Left lobe of liver (tissue), 2 donors: ENCODE results near the gene MINDY2. TPM values are rescaled to one million over a fixed set of nuclear protein-coding genes. Genes with fewer than 3 reads are reported as not detected.
"Not testable (repeated sequence)": the region's sequence is repeated elsewhere in the genome, so short reads cannot be mapped to it uniquely, and the experiment has no call there.

ENCODE experiments used
- ATAC-seq: fragments of 200-7000 bp; cut with Tn5 transposase; one replicate; pipeline ENCODE4 v1.9.1; 2020; ENCODE audit warnings: mild to moderate bottlenecking, moderate library complexity
- DNase-seq: peaks from one replicate; pipeline ENCODE4 v3.0.0-alpha.2; 2020; ENCODE audit warnings: low spot score
- total RNA-seq: library from RNA; stranded (reverse); gene quantifications from one replicate; pipeline ENCODE4 v1.2.1, GENCODE V29; 2021
- donor health status: DM: no; HTN: no; CAD: no; lungs with moderate emphysema.
- donor health status: DM: no; HTN: yes; CAD: no.

MINDY2 gene
- total RNA-seq, 1 donor from 2014 or later = 5.5 TPM

GRCh38 chr15:58749532-58750337 lies 21.4 kb upstream of the MINDY2 start, which contains the start of gene ADAM10:
Gene ADAM10, minus strand, starts transcription at chr15:58749707. Its CDS starts 173 bp downstream, at chr15:58749534.
- DNase-seq (peak; percentile 100), ATAC-seq (peak; percentile 91)

GRCh38 chr15:58752716-58753115 lies 18.4 kb upstream of the MINDY2 start:
- ATAC-seq (no peak), DNase-seq (no peak)

DNA sequence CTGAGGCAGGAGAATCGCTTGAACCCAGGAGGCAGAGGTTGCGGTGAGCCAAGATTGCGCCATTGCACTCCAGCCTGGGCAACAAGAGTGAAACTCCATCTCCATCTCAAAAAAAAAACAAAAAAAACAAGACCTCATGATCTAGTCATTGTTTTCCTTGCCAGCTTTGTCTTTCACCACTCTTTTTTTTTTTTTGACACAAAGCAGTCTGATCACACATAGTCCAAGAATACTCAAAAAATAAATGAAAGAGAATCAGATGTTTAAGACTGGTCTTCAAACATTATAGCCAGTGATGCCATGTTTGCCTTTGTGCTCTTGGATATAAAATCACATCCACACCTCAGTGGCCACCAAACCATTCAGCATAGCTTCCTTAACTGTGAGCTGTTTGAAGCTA lies 15.8 kb upstream of the MINDY2 start:
- no peak for ATAC-seq
- DNase-seq = no peak

GRCh38 chr15:58755956-58756355 lies 15.1 kb upstream of the MINDY2 start:
- DNase-seq (no peak), ATAC-seq (no peak)

GRCh38 chr15:58758141-58758540 lies 13.0 kb upstream of the MINDY2 start:
- peak; percentile 94 for ATAC-seq
- no peak for DNase-seq

DNA sequence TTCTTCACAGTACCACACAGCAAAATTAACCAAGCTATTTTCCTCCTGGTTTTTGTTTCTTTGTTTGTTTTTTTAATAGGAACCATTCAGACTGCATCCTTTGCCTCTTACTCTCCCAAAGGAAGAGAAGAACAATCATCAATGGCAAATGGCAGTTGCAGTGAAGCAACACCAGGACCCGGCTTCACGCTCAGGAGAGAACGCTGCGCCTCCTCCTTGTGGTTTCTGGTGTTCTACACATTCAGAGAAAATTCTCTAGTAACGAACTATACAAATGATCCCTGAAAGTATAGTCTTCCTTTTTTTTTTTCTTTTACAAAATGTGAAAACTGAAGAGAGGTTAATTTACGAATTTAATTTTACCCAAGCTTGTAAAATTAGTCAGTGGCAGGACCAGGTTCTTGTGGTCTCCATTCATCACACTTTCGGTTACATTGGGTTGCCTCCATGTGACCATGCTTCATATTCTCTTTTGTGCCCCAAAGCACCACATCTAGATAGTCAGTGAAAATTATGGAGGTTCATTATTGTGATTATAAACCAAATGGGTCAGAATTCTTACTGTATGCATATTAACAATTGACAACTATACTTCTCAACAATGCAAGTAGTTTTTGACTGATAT lies 10.6 kb upstream of the MINDY2 start:
- no peak for ATAC-seq
- DNase-seq = no peak

- no peak for DNase-seq
- ATAC-seq = no peak
Measured at GRCh38 chr15:58761010-58761388, 10.1 kb upstream of the MINDY2 start.

- no peak for DNase-seq
- no peak for ATAC-seq
Measured at GRCh38 chr15:58762285-58762684, 8.8 kb upstream of the MINDY2 start.

GRCh38 chr15:58762731-58763130 lies 8.4 kb upstream of the MINDY2 start:
- ATAC-seq (no peak), DNase-seq (no peak)

DNA sequence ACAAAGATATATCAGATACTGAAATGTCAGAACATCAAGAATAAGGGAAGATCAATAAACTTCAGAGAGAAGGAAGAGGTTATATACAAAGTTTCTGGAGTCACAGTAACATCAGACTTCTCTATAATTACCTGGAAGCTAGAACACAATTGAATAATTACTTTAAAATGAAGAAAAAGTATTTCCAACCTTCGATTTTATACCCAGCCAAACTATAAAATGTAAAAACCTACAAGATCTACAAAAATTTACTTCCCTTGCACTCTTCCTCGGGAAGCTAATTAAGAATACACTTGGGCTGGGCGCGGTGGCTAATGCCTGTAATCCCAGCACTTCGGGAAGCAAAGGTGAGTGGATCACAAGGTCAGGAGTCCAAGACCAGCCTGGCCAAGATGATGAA lies 6.6 kb upstream of the MINDY2 start:
- ATAC-seq = no peak
- DNase-seq = no peak

DNA sequence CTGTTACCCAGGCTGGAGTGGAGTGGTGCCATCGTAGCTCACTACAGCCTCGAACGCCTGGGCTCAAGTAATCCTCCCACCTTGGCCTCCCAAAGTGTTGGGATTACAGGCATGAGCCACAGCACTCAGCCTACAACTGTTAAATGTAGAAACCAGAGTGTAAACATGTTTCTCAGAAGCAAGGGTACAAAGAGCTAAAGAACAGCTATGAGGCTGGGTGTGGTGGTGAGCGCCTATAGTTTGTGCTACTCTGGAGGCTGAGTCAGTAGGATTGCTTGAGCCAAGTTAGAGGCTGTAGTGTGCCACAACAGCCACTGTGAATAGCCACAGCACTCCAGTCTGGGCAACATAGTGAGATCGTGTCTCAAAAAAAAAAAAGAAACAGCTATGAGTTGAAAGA lies 4.8 kb upstream of the MINDY2 start:
- ATAC-seq = no peak
- no peak for DNase-seq

DNA sequence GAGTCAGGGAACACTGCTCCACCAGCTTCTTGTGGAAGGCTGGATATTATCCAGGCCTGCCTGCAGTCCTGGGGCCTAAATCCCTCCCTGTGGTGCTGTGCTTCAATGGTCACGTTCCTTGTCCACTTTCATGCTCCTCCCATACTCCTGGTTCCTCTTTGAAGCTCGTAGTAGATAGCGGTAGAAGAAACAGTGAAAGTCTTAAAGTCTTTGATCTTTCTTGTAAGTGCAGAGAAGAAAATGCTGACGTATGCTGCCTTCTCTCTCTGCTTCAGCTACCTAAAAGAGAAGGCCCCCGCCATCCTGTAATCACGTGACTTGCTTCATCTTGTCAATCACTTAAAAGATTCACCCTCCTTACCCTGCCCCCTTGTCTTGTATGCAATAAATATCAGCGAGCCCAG lies 2.5 kb upstream of the MINDY2 start:
- DNase-seq, ATAC-seq: not testable (repeated sequence)

GRCh38 chr15:58770519-58770856 lies 614 bp upstream of the MINDY2 start:
- DNase-seq (no peak), ATAC-seq (peak; percentile 33)

DNA sequence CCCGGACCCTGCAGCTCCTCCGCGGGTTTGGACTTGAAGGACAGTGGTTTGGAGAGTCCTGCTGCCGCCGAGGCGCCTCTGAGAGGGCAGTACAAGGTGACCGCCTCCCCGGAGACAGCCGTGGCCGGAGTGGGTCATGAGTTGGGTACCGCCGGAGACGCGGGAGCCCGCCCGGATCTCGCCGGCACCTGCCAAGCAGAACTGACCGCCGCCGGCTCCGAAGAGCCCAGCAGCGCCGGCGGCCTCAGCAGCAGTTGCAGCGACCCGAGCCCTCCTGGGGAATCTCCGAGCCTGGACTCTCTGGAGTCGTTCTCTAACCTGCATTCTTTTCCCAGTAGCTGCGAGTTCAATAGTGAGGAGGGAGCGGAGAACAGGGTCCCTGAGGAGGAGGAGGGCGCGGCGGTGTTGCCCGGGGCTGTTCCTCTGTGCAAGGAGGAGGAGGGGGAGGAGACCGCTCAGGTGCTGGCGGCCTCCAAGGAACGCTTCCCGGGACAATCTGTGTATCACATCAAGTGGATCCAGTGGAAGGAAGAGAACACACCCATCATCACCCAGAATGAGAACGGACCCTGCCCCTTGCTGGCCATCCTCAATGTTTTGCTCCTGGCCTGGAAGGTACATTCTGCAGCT lies 634 bp downstream of the MINDY2 start:
- no peak for DNase-seq
- peak; percentile 49 for ATAC-seq

DNA sequence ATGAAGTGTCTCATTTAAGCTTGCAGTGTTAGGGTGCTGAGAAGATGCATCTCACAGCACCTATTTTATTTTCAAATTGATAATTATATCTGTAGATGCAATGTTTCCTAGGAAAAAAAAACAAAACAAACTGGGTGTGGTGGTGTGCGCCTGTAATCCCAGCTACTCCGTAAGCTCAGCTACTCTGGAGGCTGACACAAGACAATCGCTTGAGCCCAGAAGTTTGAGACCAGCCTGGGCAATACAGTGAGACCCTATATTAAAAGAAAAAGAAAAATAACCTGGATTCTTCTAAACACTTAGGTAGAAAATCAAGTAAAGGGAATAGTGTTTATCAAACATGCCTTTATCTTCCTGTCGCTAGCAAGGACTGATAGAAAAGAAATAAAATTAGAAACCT lies 1.9 kb downstream of the MINDY2 start:
- DNase-seq (no peak), ATAC-seq (no peak)

DNA sequence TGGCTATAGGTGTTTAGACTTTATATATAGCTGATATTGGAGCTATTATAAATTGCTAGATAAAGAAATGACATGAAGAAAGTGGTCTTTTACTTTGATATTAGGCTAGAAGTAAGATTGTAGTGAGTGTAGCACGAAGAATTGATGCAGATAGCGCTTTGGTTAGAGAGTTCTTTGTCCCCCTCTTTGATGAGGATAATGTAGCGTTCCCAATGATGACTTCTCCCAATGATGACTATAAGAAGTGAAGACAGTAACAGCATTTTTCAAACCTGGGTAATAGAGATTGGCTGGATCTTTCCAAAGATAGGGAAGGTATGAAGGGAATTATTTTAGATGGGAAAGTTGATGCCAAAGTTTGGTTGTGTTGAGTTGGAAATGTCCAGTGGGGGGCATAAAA lies 4.3 kb downstream of the MINDY2 start:
- no peak for ATAC-seq
- no peak for DNase-seq

DNA sequence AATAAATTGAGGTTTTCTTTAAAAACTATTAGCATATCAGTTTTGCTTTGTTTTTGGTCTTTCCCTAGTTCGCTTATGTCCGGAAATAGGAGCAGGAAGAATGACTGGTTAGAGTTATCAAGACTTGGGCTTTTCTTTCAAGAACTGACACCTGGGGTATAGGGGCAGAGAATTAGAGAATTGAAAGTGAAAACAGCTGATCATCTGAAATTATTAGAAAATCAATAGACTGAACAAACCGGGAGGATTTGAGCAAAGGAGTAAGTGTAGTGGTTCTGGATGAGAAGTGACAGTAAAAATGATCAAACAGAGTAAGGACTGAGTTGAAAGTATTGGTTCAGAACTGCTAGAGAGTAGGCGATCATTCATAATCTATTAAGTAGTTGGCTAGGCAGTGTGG lies 6.0 kb downstream of the MINDY2 start:
- ATAC-seq (no peak), DNase-seq (no peak)

- ATAC-seq = no peak
- DNase-seq = no peak
Measured at GRCh38 chr15:58779554-58779953, 8.5 kb downstream of the MINDY2 start.

DNA sequence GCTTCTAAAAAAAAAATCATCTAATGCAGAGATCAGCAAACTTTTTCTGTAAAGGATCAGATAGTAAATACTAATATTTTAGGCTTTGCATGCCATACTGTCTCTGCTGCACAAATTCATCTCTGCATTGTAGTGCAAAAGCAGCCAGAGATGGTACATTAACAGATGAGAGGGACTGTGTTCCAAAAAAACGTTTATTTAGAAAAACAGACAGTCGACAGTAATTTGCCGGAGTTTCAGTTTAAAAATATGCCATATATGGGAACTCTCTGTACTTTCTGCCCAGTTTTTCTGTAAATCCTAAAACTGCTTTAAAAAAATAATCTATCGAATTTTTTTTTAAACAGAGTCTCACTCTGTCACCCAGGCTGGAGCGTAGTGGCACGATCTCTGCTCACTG lies 14.3 kb downstream of the MINDY2 start:
- no peak for DNase-seq
- no peak for ATAC-seq

DNA sequence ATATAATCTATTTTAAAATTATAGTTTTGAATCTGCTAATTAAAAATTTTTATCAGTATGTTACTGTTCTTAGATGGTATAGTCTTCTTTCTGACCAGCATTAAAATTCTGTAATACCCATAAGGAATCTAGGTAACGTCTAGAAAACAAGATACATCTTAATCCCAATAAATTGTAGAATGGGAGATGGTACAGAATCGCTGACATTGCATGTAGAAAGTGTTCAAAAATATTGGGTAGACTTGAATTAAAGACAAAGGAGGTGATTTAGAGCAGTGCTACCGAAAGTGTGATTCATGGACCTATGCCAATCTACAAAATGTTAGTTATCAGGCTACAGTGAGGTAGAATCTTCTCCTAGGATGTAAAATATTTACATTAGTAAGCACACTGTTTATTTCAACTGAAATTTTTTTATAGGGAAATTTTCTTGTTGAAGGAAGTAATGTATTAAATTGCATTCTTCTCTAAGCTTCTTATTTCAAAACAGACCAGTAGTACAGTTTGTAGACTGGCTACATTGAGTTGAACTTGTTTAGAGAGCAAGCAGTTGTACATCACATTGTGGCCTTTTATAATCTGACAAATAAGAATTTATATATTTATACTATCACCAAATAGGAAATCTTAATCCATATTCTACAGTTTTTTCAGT lies 17.1 kb downstream of the MINDY2 start:
- no peak for DNase-seq

DNA sequence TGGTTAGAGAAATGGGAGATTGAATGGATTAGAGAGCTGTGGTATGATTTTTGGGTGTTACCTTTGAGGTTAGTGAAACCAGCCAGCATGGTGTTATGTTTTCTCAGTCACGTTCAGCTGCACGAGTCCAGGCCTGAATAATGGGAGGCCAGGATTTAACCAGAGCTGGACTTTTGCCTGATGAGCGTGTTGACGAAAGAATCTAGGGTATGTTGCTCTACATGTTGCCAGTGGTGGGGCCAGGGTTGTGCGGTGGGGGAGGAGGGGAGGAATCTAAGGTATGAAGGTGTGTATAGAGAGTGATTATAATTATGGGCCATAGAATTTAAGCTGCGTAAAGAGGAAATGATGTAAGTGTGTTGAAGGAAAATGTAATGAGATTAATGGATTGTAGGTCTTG lies 22.8 kb downstream of the MINDY2 start:
- ATAC-seq = no peak
- no peak for DNase-seq

More for the DNA sequence above, 17.1 kb downstream of the MINDY2 start:
- ATAC-seq = no peak

GRCh38 chr15:58795825-58796224 lies 24.7 kb downstream of the MINDY2 start:
- no peak for DNase-seq
- ATAC-seq = no peak
